HG03139 (cell line): Measurements from ENCODE around the gene DCP1B.
"Not testable (repeated sequence)": the region's sequence is repeated elsewhere in the genome, so short reads cannot be mapped to it uniquely, and the experiment has no call there.

Source experiments
- ATAC-seq: cut with Tn5 transposase; IDR thresholded peaks from one replicate; pipeline ENCODE4 v1.9.1; 2021; ENCODE audit not compliant: unreplicated experiment

Gene DCP1B

GRCh38 chr12:1977109-1977508 is 27.1 kb downstream of the DCP1B start:
- no peak for ATAC-seq

GRCh38 chr12:1974812-1975211 is 29.4 kb downstream of the DCP1B start:
- ATAC-seq, result no peak

GRCh38 chr12:1972856-1973317 is 31.4 kb downstream of the DCP1B start:
- no peak for ATAC-seq

GRCh38 chr12:1972260-1972659 is 32.0 kb downstream of the DCP1B start:
- no peak for ATAC-seq

GRCh38 chr12:1970331-1970900 is 33.8 kb downstream of the DCP1B start:
- ATAC-seq, result no peak

DNA sequence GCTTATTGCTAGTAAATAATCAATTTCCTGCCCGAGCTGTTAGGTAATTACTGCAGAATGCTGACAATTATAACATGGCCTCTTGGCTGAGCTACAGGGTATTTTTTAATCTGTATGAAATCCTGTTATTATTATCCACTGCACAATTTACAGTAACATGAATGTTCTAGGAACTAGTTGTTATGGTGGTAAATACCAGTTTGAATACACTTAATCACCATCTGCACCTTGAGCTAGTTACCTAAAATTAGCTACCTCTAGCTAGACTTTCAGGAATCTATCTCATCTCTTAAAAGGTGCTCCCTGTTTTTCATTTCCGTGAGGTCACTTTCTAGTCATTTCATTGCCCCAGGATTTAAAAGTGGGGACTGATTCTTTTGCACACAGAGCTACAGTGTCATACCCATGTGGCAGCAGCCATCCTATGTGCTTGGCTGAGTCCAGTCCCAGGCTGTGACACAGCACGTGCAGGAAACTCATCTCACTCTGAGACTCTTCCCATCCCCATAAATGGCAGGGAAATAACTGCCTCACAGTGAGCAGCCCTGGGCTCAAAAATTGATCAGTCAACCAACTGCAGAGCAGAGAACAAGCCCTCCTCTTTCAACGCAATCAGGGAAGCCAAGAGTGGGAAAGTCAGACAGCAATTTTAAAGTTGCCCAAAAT is 37.6 kb downstream of the DCP1B start:
- ATAC-seq, result no peak

- ATAC-seq, result no peak
These were observed 38.3 kb downstream of the DCP1B start for GRCh38 chr12:1965916-1966315.

DNA sequence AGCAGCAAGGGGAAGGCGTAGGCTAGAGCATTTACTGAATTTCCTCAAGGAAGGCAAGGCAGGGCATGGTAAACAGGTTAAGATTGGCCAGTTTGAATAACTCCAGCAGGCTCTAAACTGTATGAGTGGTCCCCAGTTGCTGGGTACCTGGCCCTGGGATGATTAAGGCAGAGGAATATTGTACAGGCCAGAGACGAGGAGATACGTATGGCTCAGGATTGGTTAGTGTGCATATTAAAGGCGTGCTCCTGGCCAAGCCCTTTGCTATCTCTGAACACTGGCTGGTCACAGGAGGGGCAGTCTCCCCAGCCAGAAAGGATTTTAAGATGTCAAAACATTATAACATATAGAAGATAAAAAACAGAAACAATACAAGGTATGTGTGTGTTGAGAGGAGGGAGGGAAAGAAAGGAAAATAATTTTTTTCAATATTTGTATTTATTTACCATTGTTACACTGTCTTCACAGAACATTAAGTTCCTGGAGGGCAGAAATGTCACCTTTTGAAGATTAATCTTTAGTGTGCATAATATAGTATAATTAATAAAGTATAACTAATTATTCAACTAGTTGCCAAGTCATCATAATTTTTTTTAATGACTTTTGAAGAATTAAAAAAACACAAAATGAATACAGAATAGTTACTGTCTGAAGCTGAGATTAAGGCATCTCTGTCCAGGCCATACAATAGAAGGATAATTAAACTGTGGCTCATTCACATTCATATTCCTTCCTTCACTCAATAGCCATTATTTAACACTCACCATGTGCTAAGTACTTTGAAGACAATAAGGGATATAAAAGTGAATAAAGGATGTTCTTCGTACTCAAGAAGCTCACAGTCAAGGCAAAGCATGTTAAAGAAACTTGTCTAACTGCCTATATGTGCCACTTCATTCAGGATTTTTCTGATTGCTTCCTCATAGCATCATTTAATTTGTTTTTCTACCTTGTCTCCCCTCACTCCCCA is 41.9 kb downstream of the DCP1B start:
- no peak for ATAC-seq

DNA sequence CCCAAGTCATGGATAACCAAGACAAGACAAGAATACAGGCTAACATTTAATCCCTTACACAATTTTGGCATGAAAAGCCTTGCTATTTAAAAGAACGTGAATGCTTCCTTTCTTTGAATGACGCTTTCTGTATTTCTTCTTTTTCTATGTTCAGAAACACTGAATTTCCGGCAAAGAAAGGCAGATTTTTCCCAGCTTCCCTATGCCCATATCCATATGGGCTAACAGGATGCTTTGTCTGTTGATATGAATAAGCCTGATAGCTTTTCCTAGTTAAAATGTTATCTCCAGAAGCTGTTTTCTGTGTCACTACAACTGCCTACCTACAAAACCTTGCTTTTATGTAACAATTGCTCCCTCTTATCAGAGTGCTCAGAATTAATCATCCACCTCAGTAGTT is 47.5 kb downstream of the DCP1B start:
- ATAC-seq, result no peak

DNA sequence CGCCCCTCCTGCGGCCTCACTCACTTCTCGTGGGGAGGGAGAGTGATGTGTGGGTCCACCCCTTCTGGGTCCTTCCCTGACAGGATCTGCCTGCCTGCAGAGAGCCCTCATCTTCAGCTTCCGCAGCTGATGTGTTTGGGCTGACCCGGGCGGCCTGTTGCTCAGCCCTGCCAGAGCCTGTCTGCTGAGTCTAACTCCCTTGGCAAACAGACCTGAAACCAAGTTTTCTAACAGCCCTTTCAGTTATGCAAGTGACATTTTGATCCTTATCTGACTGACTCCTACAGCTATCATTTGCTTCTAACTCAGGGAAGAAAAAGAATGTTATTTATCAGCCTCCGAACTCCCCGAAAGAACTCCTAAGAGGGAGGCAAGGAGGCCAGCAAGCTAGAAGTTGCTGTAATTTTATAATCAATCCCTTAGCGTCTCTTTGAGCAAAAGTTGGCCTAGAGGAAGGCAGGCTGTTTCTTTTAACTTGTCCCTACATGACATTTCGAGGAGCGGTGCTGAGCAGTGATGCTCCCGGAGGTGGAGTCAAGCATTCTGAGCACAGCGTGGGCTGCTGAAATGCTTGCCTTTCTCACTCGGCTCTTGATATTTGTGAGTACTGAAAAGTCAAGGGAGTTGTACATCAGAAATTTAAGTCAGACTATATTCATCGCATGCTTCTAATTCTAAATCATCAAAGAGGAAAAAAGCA is 54.3 kb downstream of the DCP1B start:
- ATAC-seq, result no peak

GRCh38 chr12:1948883-1949282 is 55.4 kb downstream of the DCP1B start:
- no peak for ATAC-seq

DNA sequence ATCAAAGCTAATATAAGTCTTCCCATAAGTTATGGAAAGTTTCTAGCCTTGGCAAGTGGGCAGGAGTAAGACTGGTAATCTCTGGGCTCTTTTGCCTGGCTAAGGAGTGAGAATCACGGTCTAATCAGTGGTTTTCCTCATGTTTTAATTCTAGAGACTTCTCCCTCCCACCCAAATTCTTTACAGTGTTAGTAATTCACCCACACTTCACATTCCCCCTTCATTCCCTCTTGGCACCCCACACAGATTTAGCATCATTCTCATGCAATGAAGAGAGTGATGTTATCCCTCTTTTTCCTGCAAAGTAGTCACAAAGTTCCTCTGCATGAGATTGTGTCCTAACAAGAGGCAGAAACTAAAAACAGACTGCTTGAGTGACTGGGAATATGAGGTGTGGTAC is 57.2 kb downstream of the DCP1B start:
- no peak for ATAC-seq

DNA sequence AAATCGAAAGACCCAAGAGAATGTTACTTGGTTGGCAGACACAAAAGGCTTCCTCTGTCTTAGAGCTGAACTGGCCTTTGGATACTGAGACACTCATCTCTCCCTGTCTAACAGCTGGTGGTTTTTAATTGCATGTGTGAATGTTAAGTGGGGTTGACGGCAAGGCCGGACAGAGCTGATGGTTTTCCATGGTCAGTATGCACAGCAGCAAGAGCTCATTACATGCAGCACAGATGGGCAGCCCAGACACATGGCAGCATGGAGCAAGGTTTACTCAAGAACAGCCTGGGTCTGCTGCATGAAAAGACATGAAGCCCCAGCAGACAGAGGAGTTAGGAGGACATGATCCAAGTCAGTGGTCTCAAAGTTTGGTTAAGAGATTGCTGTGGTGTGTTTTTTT is 58.0 kb downstream of the DCP1B start:
- no peak for ATAC-seq

- ATAC-seq, result not testable (repeated sequence)
These were observed 58.8 kb downstream of the DCP1B start for GRCh38 chr12:1945502-1945901.

- no peak for ATAC-seq
These were observed 64.3 kb downstream of the DCP1B start for GRCh38 chr12:1939801-1940607.

GRCh38 chr12:1939331-1939730 is 64.9 kb downstream of the DCP1B start:
- ATAC-seq, result no peak

DNA sequence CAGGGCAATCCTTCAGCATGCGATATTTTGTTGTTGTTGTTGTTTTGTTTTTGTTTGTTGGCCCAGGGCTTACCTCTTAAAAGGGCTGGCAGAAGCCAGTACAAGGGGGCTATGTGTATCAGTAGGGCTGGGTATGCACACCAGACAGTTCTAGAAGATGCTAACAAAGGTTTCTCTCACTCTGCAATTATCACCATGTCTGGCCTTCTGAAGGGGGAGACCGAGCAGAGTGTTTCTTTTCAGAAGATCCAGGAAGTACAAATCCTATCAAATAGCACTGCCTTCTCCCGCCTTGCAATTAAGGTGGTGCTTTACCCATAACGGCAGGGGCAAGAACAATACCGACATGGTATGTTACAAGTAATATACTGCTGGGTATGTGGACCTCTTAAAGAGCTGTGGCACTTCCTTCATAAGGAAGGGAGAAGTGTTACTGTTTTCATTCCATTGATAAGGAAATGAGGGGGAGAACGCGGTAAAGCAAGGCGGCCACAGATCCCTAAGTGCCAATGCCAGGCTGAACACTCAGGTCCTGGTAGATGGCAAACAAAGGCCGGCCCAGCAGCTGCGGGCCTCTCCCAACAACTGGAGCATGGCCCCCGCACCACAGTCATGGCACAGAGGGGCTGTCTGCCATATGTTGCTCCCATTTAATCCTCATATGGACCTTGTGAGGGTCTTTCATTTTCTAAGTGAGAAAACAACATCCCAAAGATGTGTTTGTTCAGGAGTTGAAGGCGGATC is 66.6 kb downstream of the DCP1B start:
- no peak for ATAC-seq

DNA sequence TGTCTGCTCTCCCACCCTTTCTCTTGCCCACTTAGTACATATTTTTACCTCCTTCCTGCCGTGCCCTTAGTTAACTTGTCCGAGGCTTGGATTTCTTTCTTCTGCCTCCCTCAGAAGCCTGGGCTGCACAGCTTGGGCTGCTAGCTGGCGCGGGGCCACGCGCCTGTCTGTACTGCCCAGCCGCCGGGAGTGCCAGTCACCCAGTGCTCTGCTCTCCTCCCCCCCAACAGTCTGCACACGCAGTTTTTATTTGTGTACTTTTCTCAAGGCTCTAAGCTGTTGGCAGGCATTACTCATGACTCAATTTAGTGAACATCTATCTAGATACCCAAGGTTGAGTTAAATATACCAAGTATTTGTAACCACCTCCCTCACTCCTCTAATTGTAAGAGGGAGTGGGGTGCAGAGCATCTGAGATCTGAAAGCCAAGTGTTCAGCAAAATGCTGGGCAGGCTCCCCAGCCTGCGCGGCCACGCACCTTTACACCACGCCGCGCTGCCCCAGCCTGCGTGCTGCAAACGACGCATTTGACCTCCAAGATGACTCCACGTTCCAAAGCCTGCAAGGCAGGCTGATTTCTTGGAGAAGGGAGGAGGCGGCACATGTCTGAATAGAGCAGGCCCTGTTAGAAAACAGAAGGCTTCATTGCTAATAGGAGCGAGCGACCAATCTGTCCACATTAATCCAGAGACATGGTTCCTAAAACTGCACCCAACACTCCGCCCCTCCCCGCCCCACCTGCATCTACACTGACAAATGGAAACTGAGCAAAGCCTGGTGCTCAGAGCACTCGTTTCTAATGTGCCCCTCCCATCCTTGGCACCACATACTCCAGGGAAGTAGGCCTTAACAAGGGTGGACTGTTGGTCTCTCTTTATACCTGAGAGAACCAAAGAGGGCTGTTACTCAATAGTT is 67.6 kb downstream of the DCP1B start:
- no peak for ATAC-seq
